Measurements from ENCODE around the gene MAN1A1.

Gene MAN1A1

DNA sequence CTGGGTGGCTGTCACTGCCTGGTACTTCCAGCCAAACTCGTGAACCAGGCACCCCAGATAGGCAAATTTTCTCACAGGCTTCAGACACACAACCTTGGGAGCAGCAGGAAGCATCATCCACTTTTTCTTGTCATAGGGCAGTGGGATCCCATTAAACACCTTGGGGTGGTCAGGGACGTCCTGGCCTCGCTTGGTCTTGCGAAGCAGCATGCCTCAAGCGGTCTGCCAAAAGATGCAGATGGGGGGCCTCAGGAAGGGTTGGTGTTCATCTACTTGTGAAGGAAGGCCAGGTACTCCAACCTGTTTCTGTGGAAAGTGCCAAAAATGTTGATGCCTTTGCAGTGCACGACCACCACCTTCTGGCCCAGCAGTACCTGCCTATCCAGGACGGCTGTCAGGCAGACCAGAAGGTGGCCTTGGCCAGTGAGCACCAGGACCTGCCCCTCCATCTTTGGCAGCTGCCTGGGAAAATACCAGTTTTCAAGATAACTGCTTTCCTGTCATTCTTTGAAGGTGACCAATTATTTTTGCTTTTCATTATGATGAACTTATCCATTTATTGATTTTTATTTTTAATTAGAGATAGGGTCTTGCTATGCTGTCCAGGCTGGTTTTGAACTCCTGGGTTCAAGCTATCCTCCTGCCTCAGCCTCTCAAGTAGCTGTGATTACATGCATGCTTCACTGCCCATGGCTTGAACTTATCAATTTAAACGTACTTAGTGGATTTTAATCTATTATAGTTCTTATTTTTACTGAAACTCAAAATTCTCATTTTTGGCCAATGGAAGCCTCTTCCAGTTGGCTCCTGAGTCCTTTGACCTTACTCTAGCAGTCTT is 80.1 kb downstream of the MAN1A1 start:
- H3K4me3 Mint-ChIP-seq: no peak overlapping the region
- no peaks in the 10 kb centered on the region for H3K27me3 Mint-ChIP-seq (ENCODE audit: low read depth, poor library complexity)
- peaks cover 23% of the 10 kb centered on the region for H3K4me1 Mint-ChIP-seq
- H3K36me3 Mint-ChIP-seq (ENCODE audit: low read depth): peaks cover 38% of the 10 kb centered on the region
- TF ChIP-seq, protein P1, sequence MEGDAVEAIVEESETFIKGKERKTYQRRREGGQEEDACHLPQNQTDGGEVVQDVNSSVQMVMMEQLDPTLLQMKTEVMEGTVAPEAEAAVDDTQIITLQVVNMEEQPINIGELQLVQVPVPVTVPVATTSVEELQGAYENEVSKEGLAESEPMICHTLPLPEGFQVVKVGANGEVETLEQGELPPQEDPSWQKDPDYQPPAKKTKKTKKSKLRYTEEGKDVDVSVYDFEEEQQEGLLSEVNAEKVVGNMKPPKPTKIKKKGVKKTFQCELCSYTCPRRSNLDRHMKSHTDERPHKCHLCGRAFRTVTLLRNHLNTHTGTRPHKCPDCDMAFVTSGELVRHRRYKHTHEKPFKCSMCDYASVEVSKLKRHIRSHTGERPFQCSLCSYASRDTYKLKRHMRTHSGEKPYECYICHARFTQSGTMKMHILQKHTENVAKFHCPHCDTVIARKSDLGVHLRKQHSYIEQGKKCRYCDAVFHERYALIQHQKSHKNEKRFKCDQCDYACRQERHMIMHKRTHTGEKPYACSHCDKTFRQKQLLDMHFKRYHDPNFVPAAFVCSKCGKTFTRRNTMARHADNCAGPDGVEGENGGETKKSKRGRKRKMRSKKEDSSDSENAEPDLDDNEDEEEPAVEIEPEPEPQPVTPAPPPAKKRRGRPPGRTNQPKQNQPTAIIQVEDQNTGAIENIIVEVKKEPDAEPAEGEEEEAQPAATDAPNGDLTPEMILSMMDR (IDR thresholded peaks at IDR 0.05): no peak
- H3K27ac Mint-ChIP-seq: peak overlapping the region; percentile 45
- no peak for DNase-seq
- peaks cover 28% of the 10 kb centered on the region for H3K9me3 Mint-ChIP-seq

DNA sequence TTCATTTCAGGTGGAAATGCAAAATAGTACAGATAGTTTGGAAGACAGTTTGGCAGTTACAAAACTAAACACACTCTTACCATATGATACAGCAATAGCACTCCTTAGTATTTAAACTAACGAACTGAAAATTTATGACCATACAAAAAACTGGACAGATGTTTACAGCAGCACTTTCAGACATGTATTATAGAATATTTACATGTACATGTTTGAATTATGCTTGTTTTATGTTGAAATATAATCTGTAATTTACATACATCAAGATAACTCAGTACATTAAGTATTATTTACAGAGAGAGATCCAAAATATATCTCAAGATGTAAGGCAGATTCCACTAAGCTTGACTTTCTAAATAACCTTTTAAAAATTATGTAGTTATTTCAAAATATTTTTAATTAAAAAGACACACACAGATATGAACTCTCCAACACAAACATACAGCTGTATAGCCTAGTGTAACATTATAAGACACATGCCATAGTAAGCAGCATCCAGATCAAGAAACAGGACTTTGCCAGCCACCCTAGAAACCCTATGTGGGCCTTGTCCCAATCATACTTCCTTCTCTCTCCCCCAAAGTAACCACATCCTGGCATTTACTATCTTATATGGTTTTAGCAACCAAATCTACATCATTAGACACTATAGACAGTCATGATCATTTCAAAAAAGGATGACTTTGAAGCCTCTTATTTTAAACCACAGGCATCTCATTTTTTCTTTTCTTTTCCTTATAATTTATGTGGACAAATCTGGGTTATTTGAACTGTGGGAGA is 82.2 kb downstream of the MAN1A1 start:
- Mint-ChIP-seq H3K4me3 (no peak overlapping the region), H3K27ac (no peak overlapping the region), H3K27me3 (ENCODE audit: low read depth, poor library complexity) (no peaks in the 10 kb centered on the region), H3K4me1 (peaks cover 9% of the 10 kb centered on the region), H3K9me3 (peaks cover 27% of the 10 kb centered on the region), H3K36me3 (ENCODE audit: low read depth) (peaks cover 38% of the 10 kb centered on the region)
- no peak for DNase-seq
- TF ChIP-seq, protein P1 (IDR thresholded peaks at IDR 0.05): no peak

DNA sequence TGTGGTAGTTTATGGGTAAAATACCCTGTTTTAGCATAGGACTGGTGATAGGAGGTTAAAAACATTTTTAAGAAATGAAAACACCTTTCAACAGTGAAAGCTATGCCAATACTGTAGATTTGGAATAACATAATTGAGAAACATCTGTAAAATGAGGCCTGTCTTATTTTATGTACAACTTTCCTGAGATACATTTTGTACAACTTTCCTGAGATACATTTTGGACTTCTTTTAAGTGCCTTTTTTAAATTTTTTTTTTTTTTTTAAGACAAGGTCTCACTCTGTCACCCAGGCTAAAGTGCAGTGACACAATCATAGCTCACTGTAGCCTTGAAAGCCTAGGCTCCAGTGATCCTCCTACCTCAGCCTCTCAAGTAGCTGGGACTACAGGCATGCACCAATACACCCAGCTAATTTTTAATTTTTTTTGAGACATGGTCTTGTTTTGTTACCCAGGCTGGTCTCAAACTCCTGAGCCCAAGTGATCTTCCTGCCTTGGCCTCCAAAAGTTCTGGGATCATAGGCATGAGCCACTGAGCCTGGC is 84.6 kb downstream of the MAN1A1 start:
- no peaks in the 10 kb centered on the region for H3K4me1 Mint-ChIP-seq
- no peak for DNase-seq
- TF ChIP-seq, protein P1 (IDR thresholded peaks at IDR 0.05): no peak
- H3K9me3 Mint-ChIP-seq: peaks cover 7% of the 10 kb centered on the region
- H3K36me3 Mint-ChIP-seq (ENCODE audit: low read depth): peaks cover 26% of the 10 kb centered on the region
- no peaks in the 10 kb centered on the region for H3K27me3 Mint-ChIP-seq (ENCODE audit: low read depth, poor library complexity)
- H3K27ac Mint-ChIP-seq: no peak overlapping the region
- H3K4me3 Mint-ChIP-seq: no peak overlapping the region

DNA sequence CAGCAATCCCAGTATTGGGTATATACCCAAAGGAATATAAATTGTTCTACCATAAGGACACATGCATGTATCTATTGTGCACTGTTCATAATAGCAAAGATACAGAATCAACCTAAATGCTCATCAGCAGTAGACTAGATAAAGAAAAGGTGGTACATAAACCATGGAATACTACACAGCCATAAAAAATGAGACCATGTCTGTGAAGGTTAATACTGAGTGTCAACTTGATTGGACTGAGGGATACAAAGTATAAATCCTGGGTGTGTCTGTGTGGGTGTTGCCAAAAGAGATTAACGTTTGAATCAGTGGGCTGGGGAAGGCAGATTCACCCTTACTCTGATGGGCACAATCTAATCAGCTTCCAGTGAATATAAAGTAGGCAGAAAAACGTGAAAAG is 86.9 kb downstream of the MAN1A1 start:
- Mint-ChIP-seq H3K9me3 (no peaks in the 10 kb centered on the region), H3K27me3 (ENCODE audit: low read depth, poor library complexity) (no peaks in the 10 kb centered on the region), H3K27ac (no peak overlapping the region), H3K4me3 (no peak overlapping the region), H3K4me1 (no peaks in the 10 kb centered on the region), H3K36me3 (ENCODE audit: low read depth) (peaks cover 12% of the 10 kb centered on the region)
- DNase-seq: no peak
- TF ChIP-seq, protein P1 (IDR thresholded peaks at IDR 0.05): no peak

DNA sequence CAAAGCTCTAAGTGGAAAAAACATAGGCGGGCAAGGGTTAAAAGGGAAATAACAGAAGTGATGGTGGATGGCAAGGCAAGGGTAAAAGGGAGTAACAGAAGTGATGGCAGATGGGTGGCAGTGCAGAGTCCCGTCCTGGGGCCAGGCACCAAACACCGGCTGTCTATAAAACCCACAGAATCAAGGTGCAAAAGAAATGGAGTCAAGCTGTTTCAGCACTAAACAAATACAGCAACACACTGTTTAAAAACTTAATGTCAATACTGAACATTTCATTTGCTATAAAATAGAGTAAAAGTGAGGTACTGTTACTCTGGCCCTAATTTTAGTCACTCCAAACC is 87.6 kb downstream of the MAN1A1 start:
- H3K27me3 Mint-ChIP-seq (ENCODE audit: low read depth, poor library complexity): no peaks in the 10 kb centered on the region
- H3K4me1 Mint-ChIP-seq: no peaks in the 10 kb centered on the region
- H3K36me3 Mint-ChIP-seq (ENCODE audit: low read depth): peaks cover 12% of the 10 kb centered on the region
- no peaks in the 10 kb centered on the region for H3K9me3 Mint-ChIP-seq
- H3K4me3 Mint-ChIP-seq: no peak overlapping the region
- DNase-seq: no peak
- no peak overlapping the region for H3K27ac Mint-ChIP-seq
- TF ChIP-seq, protein P1 (IDR thresholded peaks at IDR 0.05): no peak
